HL-60 (cell line): ENCODE data around the gene TGM5.
A peak's percentile ranks its signal among the peaks of the same experiment; 100 is the strongest.

Experiments
- DNase-seq, 2 experiments: peaks; one replicate each; pipeline ENCODE4 v3.0.0-alpha.2; 2010 to 2020; ENCODE audit warnings: low read depth in 1 of 2, low spot score in 1 of 2
- H3K27ac ChIP-seq: fragments of 250-450 bp; sonication (Bioruptor Pico); replicated peaks from 2 replicates; pipeline ENCODE4 v1.5.1; 2020; ENCODE audit warnings: mild to moderate bottlenecking, moderate library complexity
- H3K27me3 ChIP-seq: fragments of 250-450 bp; sonication (Bioruptor Pico); 2 replicates; pipeline ENCODE4 v1.5.1; 2021; ENCODE audit warnings: mild to moderate bottlenecking, moderate library complexity; ENCODE audit not compliant: insufficient read depth, poor library complexity, severe bottlenecking
- H3K4me3 ChIP-seq: replicated peaks from 2 replicates; pipeline ENCODE4 v1.5.1; 2011; ENCODE audit warnings: mild to moderate bottlenecking, control low read depth, low read length; ENCODE audit not compliant: insufficient read depth
- CTCF ChIP-seq: IDR thresholded peaks from one replicate; pipeline ENCODE4 v1.5.1; 2011; ENCODE audit warnings: low read length, control low read depth, inconsistent platforms; ENCODE audit not compliant: insufficient read depth
- GABPA ChIP-seq: IDR thresholded peaks from 2 replicates; pipeline ENCODE4 v1.6.1; 2012; ENCODE audit warnings: low read depth
- POLR2AphosphoS5 ChIP-seq: IDR thresholded peaks from 2 replicates; pipeline ENCODE4 v1.6.1; 2012; ENCODE audit warnings: low read depth
- REST ChIP-seq: IDR thresholded peaks from 2 replicates; pipeline ENCODE4 v1.6.1; 2012; ENCODE audit warnings: low read depth; ENCODE audit not compliant: insufficient replicate concordance
- SPI1 ChIP-seq: IDR thresholded peaks from 2 replicates; pipeline ENCODE4 v1.6.1; 2012; ENCODE audit warnings: low read depth, mild to moderate bottlenecking, borderline replicate concordance

TGM5 gene

GRCh38 chr15:43209059-43209824 lies 57.5 kb downstream of the TGM5 start:
- TF ChIP-seq POLR2AphosphoS5 (no peak), CTCF (no peak), REST (no peak), SPI1 (no peak), GABPA (no peak)
- peak in 1 of 2 experiments; percentile 59 for DNase-seq

GRCh38 chr15:43208052-43209002 lies 58.4 kb downstream of the TGM5 start:
- Histone ChIP-seq H3K27me3 (peaks cover 2% of the 10 kb centered on the region), H3K4me3 (no peak overlapping the region), H3K27ac (no peak overlapping the region)
- TF ChIP-seq REST (no peak), SPI1 (no peak), GABPA (no peak), CTCF (no peak), POLR2AphosphoS5 (no peak)
- DNase-seq = no peak

More at GRCh38 chr15:43209059-43209824, 57.5 kb downstream of the TGM5 start:
- Histone ChIP-seq H3K27ac (no peak overlapping the region), H3K27me3 (peaks cover 2% of the 10 kb centered on the region), H3K4me3 (no peak overlapping the region)

GRCh38 chr15:43207024-43207423 lies 59.7 kb downstream of the TGM5 start:
- H3K4me3 ChIP-seq = no peak overlapping the region
- TF ChIP-seq CTCF (no peak), GABPA (no peak)
- DNase-seq = no peak
- peaks cover 2% of the 10 kb centered on the region for H3K27me3 ChIP-seq
- no peak overlapping the region for H3K27ac ChIP-seq
